A549 (cell line): ENCODE measurements around the gene OCA2. TPM values are rescaled to one million over a fixed set of nuclear protein-coding genes. Genes with fewer than 3 reads are reported as not detected.

Experiments
- ATAC-seq, 2 experiments: fragments of 200-7000 bp in 1 of 2; fragments of >200 bp in 1 of 2; cut with Nextera tagmentation in 1 of 2; cut with Tn5 transposase in 1 of 2; 3 replicates each; pipeline versions ENCODE4 v1.8.0 to v1.9.1; 2018 to 2020; ENCODE audit warnings: mild to moderate bottlenecking in 1 of 2, moderate library complexity in 1 of 2
- CTCF ChIA-PET: fragments of 300-600 bp; sonication (Branson Sonifier 250); formaldehyde crosslinking; extraction: SDS; loops from one replicate; lab custom pipeline; 2021; ENCODE audit warnings: antibody characterized with exemption, inconsistent platforms; lab: Yijun Ruan, JAX
- POLR2A ChIA-PET: fragments of 350-600 bp; formaldehyde crosslinking; extraction: SDS; loops from one replicate; lab custom pipeline; 2021; ENCODE audit warnings: antibody characterized with exemption, inconsistent platforms; lab: Yijun Ruan, JAX
- DNase-seq, 2 experiments: peaks; one replicate each; pipeline versions ENCODE4 v3.0.0 to v3.0.0-alpha.2; 2011 to 2016; ENCODE audit warnings: low read depth in 1 of 2, low spot score in 1 of 2
- FAIRE-seq: peaks from 2 replicates; lab custom pipeline; 2011; peaks lifted over from hg19 to GRCh38; lab: Jason Lieb, UNC
- H3K27ac ChIP-seq, 2 experiments: fragments of >200 bp; sonication (Bioruptor Twin); formaldehyde crosslinking; 3 replicates each; pipeline ENCODE4 v1.5.1; 2016 to 2017
- H3K4me1 ChIP-seq: fragments of >200 bp; sonication (Bioruptor Twin); formaldehyde crosslinking; 3 replicates; pipeline ENCODE4 v1.6.1; 2016
- H3K4me2 ChIP-seq: fragments of >200 bp; sonication (Bioruptor Twin); formaldehyde crosslinking; 3 replicates; pipeline ENCODE4 v1.6.1; 2016
- H3K4me3 ChIP-seq: fragments of >200 bp; sonication (Bioruptor Twin); formaldehyde crosslinking; 3 replicates; pipeline ENCODE4 v1.5.1; 2016
- H3K9me3 ChIP-seq: fragments of >200 bp; sonication (Bioruptor Twin); formaldehyde crosslinking; 3 replicates; pipeline ENCODE4 v1.6.1; 2016
- BHLHE40 ChIP-seq: IDR thresholded peaks from 2 replicates; pipeline ENCODE4 v1.6.1; 2012; ENCODE audit warnings: low read depth, low read length, inconsistent platforms
- CHD2 ChIP-seq: fragments of 150-350 bp; IDR thresholded peaks from 2 replicates; pipeline ENCODE4 v1.6.1; 2014; ENCODE audit warnings: low read length; ENCODE audit not compliant: partially characterized antibody
- EHF ChIP-seq: fragments of 250-450 bp; sonication (Bioruptor Pico); IDR thresholded peaks from 2 replicates; pipeline ENCODE4 v1.5.0; 2020; ENCODE audit warnings: mild to moderate bottlenecking
- EHMT2 ChIP-seq: fragments of 200-600 bp; sonication (generic); IDR thresholded peaks from 2 replicates; pipeline ENCODE4 v1.6.1; 2016; ENCODE audit warnings: antibody characterized with exemption, low read depth, mild to moderate bottlenecking, moderate library complexity
- EP300 ChIP-seq, 2 experiments: fragments of >200 bp; sonication (Bioruptor Twin); formaldehyde crosslinking; IDR thresholded peaks; 2 replicates in 1 of 2; 3 replicates in 1 of 2; pipeline ENCODE4 v1.6.1; 2016 to 2017
- ESRRA ChIP-seq: fragments of 150-350 bp; IDR thresholded peaks from 2 replicates; pipeline ENCODE4 v1.6.1; 2014; ENCODE audit warnings: mild to moderate bottlenecking, low read length, borderline replicate concordance
- FOSB ChIP-seq: fragments of 250-450 bp; sonication (Bioruptor Pico); IDR thresholded peaks from 2 replicates; pipeline ENCODE4 v1.5.0; 2020; ENCODE audit warnings: mild to moderate bottlenecking, moderate library complexity
- FOSL2 ChIP-seq, 2 experiments: fragments of 450-650 bp in 1 of 2; fragments of >200 bp in 1 of 2; sonication (Bioruptor Twin) in 1 of 2; formaldehyde crosslinking; IDR thresholded peaks; 2 replicates each; pipeline versions ENCODE4 v1.5.0 to v1.6.1; 2016 to 2020; ENCODE audit warnings: mild to moderate bottlenecking in 1 of 2, moderate library complexity in 1 of 2
- FOXS1 ChIP-seq: fragments of 250-450 bp; sonication (Bioruptor Pico); IDR thresholded peaks from 2 replicates; pipeline ENCODE4 v1.5.0; 2020; ENCODE audit warnings: mild to moderate bottlenecking, moderate library complexity
- GATA3 ChIP-seq: IDR thresholded peaks from 2 replicates; pipeline ENCODE4 v1.6.1; 2012; ENCODE audit warnings: borderline replicate concordance
- HDAC2 ChIP-seq: fragments of 200-600 bp; sonication (generic); IDR thresholded peaks from 2 replicates; pipeline ENCODE4 v1.6.1; 2016
- JUN ChIP-seq, 2 experiments: fragments of >200 bp; sonication (Bioruptor Twin); formaldehyde crosslinking; IDR thresholded peaks; 2 replicates in 1 of 2; 3 replicates in 1 of 2; pipeline ENCODE4 v1.6.1; 2016 to 2017
- JUNB ChIP-seq: fragments of >200 bp; sonication (Bioruptor Twin); formaldehyde crosslinking; IDR thresholded peaks from 2 replicates; pipeline ENCODE4 v1.6.1; 2016
- KDM5A ChIP-seq: fragments of 200-600 bp; sonication (generic); IDR thresholded peaks from 2 replicates; pipeline ENCODE4 v1.6.1; 2016; ENCODE audit warnings: antibody characterized with exemption, mild to moderate bottlenecking
- MAFK ChIP-seq: fragments of 450-650 bp; IDR thresholded peaks from 2 replicates; pipeline ENCODE4 v1.6.1; 2014; ENCODE audit not compliant: partially characterized antibody
- NPAS2 ChIP-seq: fragments of 250-450 bp; sonication (Bioruptor Pico); IDR thresholded peaks from 2 replicates; pipeline ENCODE4 v1.8.0; 2022; ENCODE audit warnings: mild to moderate bottlenecking, moderate library complexity, borderline replicate concordance
- POLR2AphosphoS2 ChIP-seq: conservative IDR thresholded peaks from 2 replicates; pipeline ENCODE4 v1.6.1; 2012; ENCODE audit warnings: low read length, improper control_type of control experiment, inconsistent platforms
- RAD21 ChIP-seq, 2 experiments: fragments of >200 bp in 1 of 2; sonication (Bioruptor Twin) in 1 of 2; formaldehyde crosslinking in 1 of 2; IDR thresholded peaks in 1 of 2; conservative IDR thresholded peaks in 1 of 2; 2 replicates in 1 of 2; 3 replicates in 1 of 2; pipeline ENCODE4 v1.6.1; 2012 to 2018; ENCODE audit warnings: inconsistent platforms in 1 of 2
- SREBF2 ChIP-seq: fragments of 450-650 bp; IDR thresholded peaks from 2 replicates; pipeline ENCODE4 v1.6.1; 2014; ENCODE audit warnings: mild to moderate bottlenecking, moderate library complexity
- TP53 ChIP-seq: fragments of 250-450 bp; sonication (Bioruptor Pico); IDR thresholded peaks from 2 replicates; pipeline ENCODE4 v1.5.0; 2021; ENCODE audit warnings: mild to moderate bottlenecking, moderate library complexity
- ZFP36 ChIP-seq: fragments of 450-650 bp; IDR thresholded peaks from 2 replicates; pipeline ENCODE4 v1.6.1; 2014; ENCODE audit warnings: borderline replicate concordance; ENCODE audit not compliant: partially characterized antibody
- ZNF302 ChIP-seq: fragments of 250-450 bp; sonication (Bioruptor Pico); IDR thresholded peaks from 2 replicates; pipeline ENCODE4 v1.9.0; 2021; ENCODE audit warnings: inconsistent platforms, mild to moderate bottlenecking, moderate library complexity
- ZSCAN20 ChIP-seq: fragments of 250-450 bp; sonication (Bioruptor Pico); IDR thresholded peaks from 2 replicates; pipeline ENCODE4 v1.8.0; 2022; ENCODE audit warnings: mild to moderate bottlenecking, moderate library complexity
- WGBS: methylation state at CpG from one replicate; pipeline ENCODE4 v1.1.6; 2017; ENCODE audit errors: missing lambda C conversion rate; 5-methylcytosine and 5-hydroxymethylcytosine counted together
- polyA plus RNA-seq, 4 experiments: library from polyadenylated mRNA; depleted of rRNA in 3 of 4; stranded (reverse); fragments of >200 nt; fragmentation: RNase III in 1 of 4; extraction: RNeasy Plus Mini Kit Qiagen cat#74134 plus additional on column Dnase treatment in 1 of 4; gene quantifications; 2 replicates in 3 of 4; 3 replicates in 1 of 4; pipeline ENCODE4 v1.2.3, GENCODE V29; 2011 to 2017
- TF ChIP-seq, protein P1 (sequence below): fragments of 450-650 bp; IDR thresholded peaks from 2 replicates; pipeline ENCODE4 v1.6.1; 2014; ENCODE audit warnings: antibody characterized with exemption
- TF ChIP-seq, protein P2 (sequence below): fragments of >200 bp; sonication (Bioruptor Twin); formaldehyde crosslinking; IDR thresholded peaks from 3 replicates; pipeline ENCODE4 v1.6.1; 2016
- TF ChIP-seq, protein P3 (sequence below): IDR thresholded peaks from 2 replicates; pipeline ENCODE4 v1.6.1; 2012
- TF ChIP-seq, protein P4 (sequence below): fragments of 150-350 bp; IDR thresholded peaks from 2 replicates; pipeline ENCODE4 v1.6.1; 2014; ENCODE audit warnings: low read depth, mild to moderate bottlenecking, low read length
- TF ChIP-seq, protein P5 (sequence below): fragments of 250-450 bp; sonication (Bioruptor Pico); IDR thresholded peaks from 2 replicates; pipeline ENCODE4 v1.5.0; 2020; ENCODE audit warnings: low read depth, mild to moderate bottlenecking, moderate library complexity
- TF ChIP-seq, protein P6 (sequence below): fragments of >200 bp; sonication (Bioruptor Twin); formaldehyde crosslinking; IDR thresholded peaks from 2 replicates; pipeline ENCODE4 v1.6.1; 2016

OCA2 gene
- polyA plus RNA-seq, 2 of the 4 experiments (the other 2 are of a cell fraction), result 0.17 to 0.25 TPM

DNA sequence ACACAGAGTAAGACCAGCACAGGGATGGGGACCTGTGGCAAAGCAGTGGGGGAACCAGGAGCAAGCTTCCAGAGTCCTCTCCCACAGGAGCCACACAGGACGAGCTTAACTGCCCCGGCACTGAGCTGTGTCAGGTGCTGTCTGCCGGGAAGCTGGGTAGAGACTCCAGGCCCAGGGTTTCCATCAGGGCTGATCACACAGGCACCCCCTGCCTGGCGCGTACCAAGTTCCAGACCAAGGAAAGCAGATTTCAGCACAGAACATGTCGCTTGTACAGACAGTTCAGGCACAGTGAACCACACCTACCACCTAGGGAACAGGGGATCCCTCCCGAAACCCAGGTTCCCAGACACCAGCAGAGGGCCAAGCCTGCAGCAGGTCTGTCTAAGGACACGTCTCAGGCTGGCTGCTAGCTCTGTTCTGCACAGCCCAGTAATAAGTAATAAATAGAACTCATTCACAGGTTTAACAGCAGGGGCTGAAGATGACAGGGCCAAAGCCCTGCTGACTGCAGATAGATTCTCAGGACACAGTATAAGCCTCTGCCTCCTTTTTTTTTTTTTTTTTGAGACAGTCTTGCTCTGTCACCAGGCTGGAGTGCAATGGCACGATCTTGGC lies 30.2 kb upstream of the OCA2 start (continued):
- TF ChIP-seq, protein P1, sequence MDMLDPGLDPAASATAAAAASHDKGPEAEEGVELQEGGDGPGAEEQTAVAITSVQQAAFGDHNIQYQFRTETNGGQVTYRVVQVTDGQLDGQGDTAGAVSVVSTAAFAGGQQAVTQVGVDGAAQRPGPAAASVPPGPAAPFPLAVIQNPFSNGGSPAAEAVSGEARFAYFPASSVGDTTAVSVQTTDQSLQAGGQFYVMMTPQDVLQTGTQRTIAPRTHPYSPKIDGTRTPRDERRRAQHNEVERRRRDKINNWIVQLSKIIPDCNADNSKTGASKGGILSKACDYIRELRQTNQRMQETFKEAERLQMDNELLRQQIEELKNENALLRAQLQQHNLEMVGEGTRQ, result no peak
- TF ChIP-seq BHLHE40 (no peak), HDAC2 (no peak), RAD21 (conservative IDR thresholded peaks at IDR 0.05 in 1 of 2, IDR thresholded peaks at IDR 0.05 in 1 of 2) (no peak), NPAS2 (CRISPR knock-in tag) (no peak), JUN (IDR thresholded peaks at IDR 0.05) (no peak)

DNA sequence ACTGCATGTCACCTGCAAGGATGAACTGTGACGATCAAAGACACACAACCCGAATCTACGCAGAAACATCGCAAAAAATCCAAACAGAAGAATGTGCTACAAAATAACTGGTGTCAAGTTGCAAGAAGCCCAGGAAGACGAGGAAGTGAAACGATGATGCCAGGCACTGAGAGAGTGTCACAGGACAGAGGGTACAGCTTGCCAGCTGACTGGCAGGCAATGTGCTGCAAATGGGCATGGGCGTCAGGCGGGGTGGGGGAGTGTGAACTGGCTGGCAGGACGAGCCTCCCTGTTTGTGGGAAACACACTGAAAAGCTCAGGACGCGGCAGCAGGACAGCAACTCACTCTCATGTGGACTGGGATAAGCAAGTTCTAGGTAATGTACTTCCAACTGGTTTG lies 28.9 kb upstream of the OCA2 start:
- Histone ChIP-seq H3K4me1 (no peaks in the 10 kb centered on the region), H3K27ac (no peak overlapping the region), H3K4me3 (no peak overlapping the region), H3K4me2 (no peak overlapping the region), H3K9me3 (no peaks in the 10 kb centered on the region)
- DNase-seq (no peak), ATAC-seq (no peak), FAIRE-seq (no peak)
- ChIA-PET CTCF (interaction anchor here (1.4 to 7.0 kb wide), 3 partner anchors 11 to 41 kb away, joined by 3 to 63 read pairs (median 48); no protein-coding TSS in a partner anchor), POLR2A (no interaction called here)
- TF ChIP-seq KDM5A (no peak), MAFK (no peak), EHMT2 (no peak), EP300 (IDR thresholded peaks at IDR 0.05) (no peak), FOXS1 (CRISPR knock-in tag) (no peak), CHD2 (no peak)
- TF ChIP-seq, protein P2, sequence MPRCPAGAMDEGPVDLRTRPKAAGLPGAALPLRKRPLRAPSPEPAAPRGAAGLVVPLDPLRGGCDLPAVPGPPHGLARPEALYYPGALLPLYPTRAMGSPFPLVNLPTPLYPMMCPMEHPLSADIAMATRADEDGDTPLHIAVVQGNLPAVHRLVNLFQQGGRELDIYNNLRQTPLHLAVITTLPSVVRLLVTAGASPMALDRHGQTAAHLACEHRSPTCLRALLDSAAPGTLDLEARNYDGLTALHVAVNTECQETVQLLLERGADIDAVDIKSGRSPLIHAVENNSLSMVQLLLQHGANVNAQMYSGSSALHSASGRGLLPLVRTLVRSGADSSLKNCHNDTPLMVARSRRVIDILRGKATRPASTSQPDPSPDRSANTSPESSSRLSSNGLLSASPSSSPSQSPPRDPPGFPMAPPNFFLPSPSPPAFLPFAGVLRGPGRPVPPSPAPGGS, result no peak
- TF ChIP-seq, protein P3, sequence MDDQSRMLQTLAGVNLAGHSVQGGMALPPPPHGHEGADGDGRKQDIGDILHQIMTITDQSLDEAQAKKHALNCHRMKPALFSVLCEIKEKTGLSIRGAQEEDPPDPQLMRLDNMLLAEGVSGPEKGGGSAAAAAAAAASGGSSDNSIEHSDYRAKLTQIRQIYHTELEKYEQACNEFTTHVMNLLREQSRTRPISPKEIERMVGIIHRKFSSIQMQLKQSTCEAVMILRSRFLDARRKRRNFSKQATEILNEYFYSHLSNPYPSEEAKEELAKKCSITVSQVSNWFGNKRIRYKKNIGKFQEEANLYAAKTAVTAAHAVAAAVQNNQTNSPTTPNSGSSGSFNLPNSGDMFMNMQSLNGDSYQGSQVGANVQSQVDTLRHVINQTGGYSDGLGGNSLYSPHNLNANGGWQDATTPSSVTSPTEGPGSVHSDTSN, result no peak
- TF ChIP-seq, protein P4, sequence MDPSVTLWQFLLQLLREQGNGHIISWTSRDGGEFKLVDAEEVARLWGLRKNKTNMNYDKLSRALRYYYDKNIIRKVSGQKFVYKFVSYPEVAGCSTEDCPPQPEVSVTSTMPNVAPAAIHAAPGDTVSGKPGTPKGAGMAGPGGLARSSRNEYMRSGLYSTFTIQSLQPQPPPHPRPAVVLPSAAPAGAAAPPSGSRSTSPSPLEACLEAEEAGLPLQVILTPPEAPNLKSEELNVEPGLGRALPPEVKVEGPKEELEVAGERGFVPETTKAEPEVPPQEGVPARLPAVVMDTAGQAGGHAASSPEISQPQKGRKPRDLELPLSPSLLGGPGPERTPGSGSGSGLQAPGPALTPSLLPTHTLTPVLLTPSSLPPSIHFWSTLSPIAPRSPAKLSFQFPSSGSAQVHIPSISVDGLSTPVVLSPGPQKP, result no peak
- WGBS, result 94% methylated on average over 11 of the region's 11 CpGs

DNA sequence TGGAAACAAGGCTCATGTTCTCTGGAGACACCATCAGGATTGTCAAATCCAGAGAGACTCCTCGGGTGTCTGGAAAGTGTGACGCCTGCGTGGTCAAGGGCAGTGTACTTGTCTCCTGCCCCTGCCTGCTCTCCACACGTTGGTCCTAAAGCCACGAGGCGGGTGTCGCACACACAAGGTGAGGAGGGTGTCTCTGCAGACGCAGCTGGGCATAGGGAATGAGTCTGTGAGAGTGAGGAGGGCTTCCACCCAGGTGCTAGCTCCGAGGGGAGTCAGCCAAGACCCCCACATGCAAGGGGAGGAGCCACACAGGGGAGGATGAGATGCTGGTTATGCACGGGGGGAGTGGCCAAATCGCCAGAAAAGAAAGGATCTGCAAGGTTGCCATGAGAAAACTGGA lies 27.9 kb upstream of the OCA2 start:
- H3K4me1 ChIP-seq, result no peaks in the 10 kb centered on the region
- no peak overlapping the region for H3K4me2 ChIP-seq
- CTCF ChIA-PET, result interaction anchor here (1.1 to 7.0 kb wide), 8 partner anchors 10 to 1236 kb away, joined by 3 to 63 read pairs (median 12); no protein-coding TSS in a partner anchor
- POLR2A ChIA-PET, result no interaction called here
- no peak overlapping the region for H3K4me3 ChIP-seq
- no peak for ATAC-seq
- H3K27ac ChIP-seq, result no peak overlapping the region
- DNase-seq, result no peak
- no peaks in the 10 kb centered on the region for H3K9me3 ChIP-seq
- no peak for FAIRE-seq
- 81% methylated on average over 11 of the region's 11 CpGs for WGBS
- TF ChIP-seq FOSL2 (IDR thresholded peaks at IDR 0.05) (no peak), FOSL2 (CRISPR knock-in tag; IDR thresholded peaks at IDR 0.05) (no peak), ZSCAN20 (no peak), EHF (CRISPR knock-in tag) (no peak), JUNB (no peak), GATA3 (no peak), ZNF302 (CRISPR knock-in tag) (no peak), SREBF2 (no peak), ZFP36 (no peak), NPAS2 (CRISPR knock-in tag) (no peak), POLR2AphosphoS2 (no peak), ESRRA (no peak), TP53 (no peak), FOSB (CRISPR knock-in tag) (no peak)
- TF ChIP-seq, protein P5, sequence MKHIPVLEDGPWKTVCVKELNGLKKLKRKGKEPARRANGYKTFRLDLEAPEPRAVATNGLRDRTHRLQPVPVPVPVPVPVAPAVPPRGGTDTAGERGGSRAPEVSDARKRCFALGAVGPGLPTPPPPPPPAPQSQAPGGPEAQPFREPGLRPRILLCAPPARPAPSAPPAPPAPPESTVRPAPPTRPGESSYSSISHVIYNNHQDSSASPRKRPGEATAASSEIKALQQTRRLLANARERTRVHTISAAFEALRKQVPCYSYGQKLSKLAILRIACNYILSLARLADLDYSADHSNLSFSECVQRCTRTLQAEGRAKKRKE (CRISPR knock-in tag), result no peak
- TF ChIP-seq, protein P2, result no peak
- TF ChIP-seq, protein P6, sequence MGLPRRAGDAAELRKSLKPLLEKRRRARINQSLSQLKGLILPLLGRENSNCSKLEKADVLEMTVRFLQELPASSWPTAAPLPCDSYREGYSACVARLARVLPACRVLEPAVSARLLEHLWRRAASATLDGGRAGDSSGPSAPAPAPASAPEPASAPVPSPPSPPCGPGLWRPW, result no peak
